ENCODE measurements around the gene MUCL3. TPM values are rescaled to one million over a fixed set of nuclear protein-coding genes. Genes with fewer than 3 reads are reported as not detected.

Gene MUCL3
- total RNA-seq, 1 experiment from 2014 or later = 0.15 TPM

DNA sequence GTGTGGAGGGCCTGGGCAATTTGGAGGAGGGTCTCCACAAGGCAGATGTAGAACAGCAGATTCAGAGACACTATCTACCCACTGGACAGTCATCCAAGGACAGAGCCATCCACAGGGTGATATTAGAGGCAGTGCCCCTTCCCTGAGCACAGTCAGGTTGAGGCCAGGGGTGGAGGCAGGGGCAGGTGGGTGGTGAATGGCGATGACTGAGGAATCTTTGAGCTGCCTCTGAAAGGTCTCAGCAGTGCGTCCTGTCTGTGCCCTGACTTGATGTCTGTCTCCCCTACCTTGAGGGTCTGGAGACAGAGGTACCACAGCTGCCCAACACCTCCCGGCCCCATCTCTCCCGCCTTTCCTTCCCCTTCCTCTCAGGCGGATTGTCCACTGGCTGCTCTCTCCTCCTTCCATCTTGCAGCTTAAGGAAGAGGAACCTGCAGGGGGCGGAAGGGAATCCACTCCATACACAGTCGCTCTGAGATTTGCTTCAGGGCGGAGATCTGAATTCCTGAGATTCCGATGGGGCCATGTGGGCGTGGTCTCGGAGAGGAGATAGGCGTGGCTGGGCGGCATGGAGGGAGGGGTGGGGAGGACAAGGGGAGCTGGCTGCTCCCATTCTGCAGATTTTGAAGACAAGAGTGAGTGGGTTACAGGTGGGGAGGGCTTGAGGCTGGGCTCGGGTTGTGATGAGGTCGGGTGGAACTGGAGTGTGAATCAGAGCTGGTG lies 1.7 kb downstream of the MUCL3 start (continued):
- TF ChIP-seq YY1 (IDR thresholded peaks at IDR 0.05; ENCODE audit: extremely low read depth, insufficient replicate concordance, low read depth, low read length) (peak; percentile 79), SP1 (IDR thresholded peaks at IDR 0.05; ENCODE audit: low read depth) (peak; percentile 50; the same call in 1 of the 2 replicates), ZNF274 (IDR thresholded peaks at IDR 0.05; ENCODE audit: low read depth, low read length) (no peak), EZH2phosphoT487 (IDR thresholded peaks at IDR 0.05; ENCODE audit: borderline replicate concordance) (no peak), EGR1 (IDR thresholded peaks at IDR 0.05; ENCODE audit: low read depth) (no peak), POLR2AphosphoS5 (IDR thresholded peaks at IDR 0.05; ENCODE audit: low read depth, low read length) (peak; percentile 45; the same call in 1 of the 2 replicates), ZFX (IDR thresholded peaks at IDR 0.05) (no peak), SIN3A (IDR thresholded peaks at IDR 0.05; ENCODE audit: low read depth) (no peak)
- TF ChIP-seq, protein P1, sequence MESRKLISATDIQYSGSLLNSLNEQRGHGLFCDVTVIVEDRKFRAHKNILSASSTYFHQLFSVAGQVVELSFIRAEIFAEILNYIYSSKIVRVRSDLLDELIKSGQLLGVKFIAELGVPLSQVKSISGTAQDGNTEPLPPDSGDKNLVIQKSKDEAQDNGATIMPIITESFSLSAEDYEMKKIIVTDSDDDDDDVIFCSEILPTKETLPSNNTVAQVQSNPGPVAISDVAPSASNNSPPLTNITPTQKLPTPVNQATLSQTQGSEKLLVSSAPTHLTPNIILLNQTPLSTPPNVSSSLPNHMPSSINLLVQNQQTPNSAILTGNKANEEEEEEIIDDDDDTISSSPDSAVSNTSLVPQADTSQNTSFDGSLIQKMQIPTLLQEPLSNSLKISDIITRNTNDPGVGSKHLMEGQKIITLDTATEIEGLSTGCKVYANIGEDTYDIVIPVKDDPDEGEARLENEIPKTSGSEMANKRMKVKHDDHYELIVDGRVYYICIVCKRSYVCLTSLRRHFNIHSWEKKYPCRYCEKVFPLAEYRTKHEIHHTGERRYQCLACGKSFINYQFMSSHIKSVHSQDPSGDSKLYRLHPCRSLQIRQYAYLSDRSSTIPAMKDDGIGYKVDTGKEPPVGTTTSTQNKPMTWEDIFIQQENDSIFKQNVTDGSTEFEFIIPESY (IDR thresholded peaks at IDR 0.05; ENCODE audit: extremely low read depth, insufficient replicate concordance, low read length) = no peak
- TF ChIP-seq, protein P2, sequence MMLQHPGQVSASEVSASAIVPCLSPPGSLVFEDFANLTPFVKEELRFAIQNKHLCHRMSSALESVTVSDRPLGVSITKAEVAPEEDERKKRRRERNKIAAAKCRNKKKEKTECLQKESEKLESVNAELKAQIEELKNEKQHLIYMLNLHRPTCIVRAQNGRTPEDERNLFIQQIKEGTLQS (IDR thresholded peaks at IDR 0.05) = no peak
- TF ChIP-seq, protein P3, sequence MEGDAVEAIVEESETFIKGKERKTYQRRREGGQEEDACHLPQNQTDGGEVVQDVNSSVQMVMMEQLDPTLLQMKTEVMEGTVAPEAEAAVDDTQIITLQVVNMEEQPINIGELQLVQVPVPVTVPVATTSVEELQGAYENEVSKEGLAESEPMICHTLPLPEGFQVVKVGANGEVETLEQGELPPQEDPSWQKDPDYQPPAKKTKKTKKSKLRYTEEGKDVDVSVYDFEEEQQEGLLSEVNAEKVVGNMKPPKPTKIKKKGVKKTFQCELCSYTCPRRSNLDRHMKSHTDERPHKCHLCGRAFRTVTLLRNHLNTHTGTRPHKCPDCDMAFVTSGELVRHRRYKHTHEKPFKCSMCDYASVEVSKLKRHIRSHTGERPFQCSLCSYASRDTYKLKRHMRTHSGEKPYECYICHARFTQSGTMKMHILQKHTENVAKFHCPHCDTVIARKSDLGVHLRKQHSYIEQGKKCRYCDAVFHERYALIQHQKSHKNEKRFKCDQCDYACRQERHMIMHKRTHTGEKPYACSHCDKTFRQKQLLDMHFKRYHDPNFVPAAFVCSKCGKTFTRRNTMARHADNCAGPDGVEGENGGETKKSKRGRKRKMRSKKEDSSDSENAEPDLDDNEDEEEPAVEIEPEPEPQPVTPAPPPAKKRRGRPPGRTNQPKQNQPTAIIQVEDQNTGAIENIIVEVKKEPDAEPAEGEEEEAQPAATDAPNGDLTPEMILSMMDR (IDR thresholded peaks at IDR 0.05 in 2 of 3, conservative IDR thresholded peaks at IDR 0.05 in 1 of 3; ENCODE audit: borderline replicate concordance in 1 of 3, insufficient read depth in 1 of 3, low read depth in 2 of 3, low read length in 2 of 3) = peak; percentile 64 to 83 (median 64); a peak in 5 of 6 replicates
